OCI-LY7 (cell line): ENCODE data around the gene FGFBP1. TPM values are rescaled to one million over a fixed set of nuclear protein-coding genes. Genes with fewer than 3 reads are reported as not detected.

Experiments
- BruUV-seq: library from RNA; stranded (reverse); fragments of 400-500 nt; replicated peaks from 2 replicates; lab custom pipeline; 2021; lab: Mats Ljungman, UMichigan
- CTCF ChIA-PET: fragments of 300-600 bp; sonication (Branson Sonifier 250); formaldehyde crosslinking; loops from one replicate; lab custom pipeline; 2022; ENCODE audit warnings: antibody characterized with exemption; ENCODE audit not compliant: unreplicated experiment; lab: Charles Lee
- POLR2A ChIA-PET: fragments of 300-600 bp; sonication (Branson Sonifier 250); formaldehyde crosslinking; loops from one replicate; lab custom pipeline; 2022; ENCODE audit warnings: antibody characterized with exemption; lab: Charles Lee
- DNase-seq: peaks from one replicate; pipeline ENCODE4 v3.0.0-alpha.2; 2015; ENCODE audit warnings: low spot score
- H2AFZ ChIP-seq: fragments of 200-600 bp; sonication (generic), shearing (Covaris generic); 2 replicates; pipeline ENCODE4 v1.6.1; 2014; ENCODE audit warnings: mild to moderate bottlenecking, antibody characterized with exemption, low read length, moderate library complexity
- H3K27ac ChIP-seq: fragments of 200-600 bp; sonication (generic); 2 replicates; pipeline ENCODE4 v1.5.1; 2014; ENCODE audit warnings: mixed run types, low read depth, mild to moderate bottlenecking, moderate library complexity, low read length, inconsistent platforms; ENCODE audit not compliant: poor library complexity, severe bottlenecking
- H3K36me3 ChIP-seq: fragments of 200-600 bp; sonication (generic); 2 replicates; pipeline ENCODE4 v1.6.1; 2014; ENCODE audit warnings: mild to moderate bottlenecking, antibody characterized with exemption, low read length, moderate library complexity, mixed read lengths; ENCODE audit not compliant: insufficient read depth
- H3K4me1 ChIP-seq: fragments of 200-600 bp; sonication (generic); 2 replicates; pipeline ENCODE4 v1.5.1; 2014; ENCODE audit warnings: mild to moderate bottlenecking, low read length; ENCODE audit not compliant: insufficient read depth, poor library complexity, severe bottlenecking
- H3K4me2 ChIP-seq: fragments of 200-600 bp; sonication (generic); 2 replicates; pipeline ENCODE4 v1.6.1; 2014; ENCODE audit warnings: mild to moderate bottlenecking, low read length
- H3K4me3 ChIP-seq: fragments of 200-600 bp; sonication (generic); 2 replicates; pipeline ENCODE4 v1.5.1; 2014; ENCODE audit warnings: mild to moderate bottlenecking, low read depth, low read length; ENCODE audit not compliant: poor library complexity, severe bottlenecking
- H3K79me2 ChIP-seq: fragments of 200-600 bp; sonication (generic); 2 replicates; pipeline ENCODE4 v1.6.1; 2016; ENCODE audit warnings: low read depth, mild to moderate bottlenecking, low read length, moderate library complexity, mixed read lengths; ENCODE audit not compliant: insufficient read depth
- H3K9me2 ChIP-seq: fragments of 200-600 bp; sonication (generic); 2 replicates; pipeline ENCODE4 v1.6.1; 2016; ENCODE audit warnings: mild to moderate bottlenecking, low read length, mixed read lengths; ENCODE audit not compliant: insufficient read depth
- H3K9me3 ChIP-seq: fragments of 200-600 bp; sonication (generic); 2 replicates; pipeline ENCODE4 v1.6.1; 2014; ENCODE audit warnings: mild to moderate bottlenecking, mixed run types, low read length, mixed read lengths
- H4K20me1 ChIP-seq: fragments of 200-600 bp; sonication (generic); 2 replicates; pipeline ENCODE4 v1.6.1; 2014; ENCODE audit warnings: mild to moderate bottlenecking, antibody characterized with exemption, low read length, moderate library complexity, mixed read lengths; ENCODE audit not compliant: insufficient read depth
- CTCF ChIP-seq: fragments of 200-600 bp; sonication (generic); conservative IDR thresholded peaks from 2 replicates; pipeline ENCODE4 v1.5.1; 2014; ENCODE audit warnings: mild to moderate bottlenecking, antibody characterized with exemption, low read length, moderate library complexity, mixed read lengths
- EZH2phosphoT487 ChIP-seq: fragments of 200-600 bp; sonication (generic); IDR thresholded peaks from 2 replicates; pipeline ENCODE4 v1.6.1; 2018; ENCODE audit warnings: low read depth, borderline replicate concordance, mild to moderate bottlenecking, mixed run types, antibody characterized with exemption, low read length, moderate library complexity, mixed read lengths
- intact Hi-C: fragments of 100-400 bp; cut with micrococcal nuclease; formaldehyde crosslinking; loops from one replicate; pipeline ENCODE4 v1.10.0; 2022; ENCODE audit not compliant: unreplicated experiment
- total RNA-seq, 2 experiments: library from RNA; depleted of rRNA in 1 of 2; stranded (reverse); fragments of >200 nt in 1 of 2; shearing (Covaris generic) in 1 of 2; gene quantifications; 2 replicates each; pipeline ENCODE4 v1.2.3, GENCODE V29; 2014 to 2022

Gene FGFBP1
- total RNA-seq, 2 experiments from 2014 or later: not detected

- Histone ChIP-seq H3K4me3 (no peak overlapping the region), H3K9me2 (no peaks in the 10 kb centered on the region), H3K36me3 (no peaks in the 10 kb centered on the region), H2AFZ (no peak overlapping the region), H3K79me2 (no peaks in the 10 kb centered on the region), H3K4me1 (no peaks in the 10 kb centered on the region), H3K4me2 (no peak overlapping the region), H3K27ac (no peak overlapping the region), H3K9me3 (no peaks in the 10 kb centered on the region), H4K20me1 (no peaks in the 10 kb centered on the region)
- DNase-seq: no peak
- ChIA-PET POLR2A (interaction anchor here (0.6 to 0.9 kb wide), 2 partner anchors 23 to 679 kb away, joined by 3 read pairs; no protein-coding TSS in a partner anchor), CTCF (no interaction called here)
- no TSS peak for BruUV-seq
- TF ChIP-seq EZH2phosphoT487 (no peak), CTCF (no peak)
- intact Hi-C loops: no loop called here
Measured at GRCh38 chr4:15948826-15949225, 10.3 kb upstream of the FGFBP1 start.

- H3K9me3 ChIP-seq: no peaks in the 10 kb centered on the region
- H3K4me1 ChIP-seq: no peaks in the 10 kb centered on the region
- H3K4me2 ChIP-seq: no peak overlapping the region
- no TSS peak for BruUV-seq
- no peak for TF ChIP-seq CTCF
- TF ChIP-seq EZH2phosphoT487: no peak
- intact Hi-C loops: no loop called here
- POLR2A ChIA-PET: no interaction called here
- CTCF ChIA-PET: interaction anchor here (1.0 kb wide), 1 partner anchor 98 kb away, joined by 3 read pairs; no protein-coding TSS in a partner anchor
- no peak overlapping the region for H3K4me3 ChIP-seq
- no peaks in the 10 kb centered on the region for H3K79me2 ChIP-seq
- H4K20me1 ChIP-seq: no peaks in the 10 kb centered on the region
- no peaks in the 10 kb centered on the region for H3K9me2 ChIP-seq
- no peak overlapping the region for H3K27ac ChIP-seq
- H2AFZ ChIP-seq: no peak overlapping the region
- no peak for DNase-seq
- H3K36me3 ChIP-seq: no peaks in the 10 kb centered on the region
Measured at GRCh38 chr4:15947684-15948083, 9.1 kb upstream of the FGFBP1 start.

GRCh38 chr4:15945516-15945915, 7.0 kb upstream of the FGFBP1 start:
- intact Hi-C loops: no loop called here

More at GRCh38 chr4:15945516-15945915, 7.0 kb upstream of the FGFBP1 start:
- Histone ChIP-seq H3K9me2 (no peaks in the 10 kb centered on the region), H3K4me2 (no peak overlapping the region), H3K4me3 (no peak overlapping the region), H4K20me1 (no peaks in the 10 kb centered on the region), H3K79me2 (no peaks in the 10 kb centered on the region), H2AFZ (no peak overlapping the region), H3K27ac (no peak overlapping the region), H3K36me3 (no peaks in the 10 kb centered on the region), H3K9me3 (no peaks in the 10 kb centered on the region), H3K4me1 (no peaks in the 10 kb centered on the region)
- DNase-seq: no peak
- no TSS peak for BruUV-seq
- TF ChIP-seq CTCF: no peak
- no peak for TF ChIP-seq EZH2phosphoT487
- ChIA-PET POLR2A (interaction anchor here (0.7 kb wide), 1 partner anchor 1254 kb away, joined by 3 read pairs; no protein-coding TSS in a partner anchor), CTCF (no interaction called here)
